Stimulated activated naive CD4-positive, alpha-beta T cell treated with Interleukin-2 at 50 U/mL for 16 hours (primary cell): Measurements from ENCODE around the gene CPN1.
"Not testable (repeated sequence)": the region's sequence is repeated elsewhere in the genome, so short reads cannot be mapped to it uniquely, and the experiment has no call there.

Experiments used
- DNase-seq: peaks from one replicate; lab custom pipeline; 2025; lab: John Stamatoyannopoulos, UW

CPN1 gene

DNA sequence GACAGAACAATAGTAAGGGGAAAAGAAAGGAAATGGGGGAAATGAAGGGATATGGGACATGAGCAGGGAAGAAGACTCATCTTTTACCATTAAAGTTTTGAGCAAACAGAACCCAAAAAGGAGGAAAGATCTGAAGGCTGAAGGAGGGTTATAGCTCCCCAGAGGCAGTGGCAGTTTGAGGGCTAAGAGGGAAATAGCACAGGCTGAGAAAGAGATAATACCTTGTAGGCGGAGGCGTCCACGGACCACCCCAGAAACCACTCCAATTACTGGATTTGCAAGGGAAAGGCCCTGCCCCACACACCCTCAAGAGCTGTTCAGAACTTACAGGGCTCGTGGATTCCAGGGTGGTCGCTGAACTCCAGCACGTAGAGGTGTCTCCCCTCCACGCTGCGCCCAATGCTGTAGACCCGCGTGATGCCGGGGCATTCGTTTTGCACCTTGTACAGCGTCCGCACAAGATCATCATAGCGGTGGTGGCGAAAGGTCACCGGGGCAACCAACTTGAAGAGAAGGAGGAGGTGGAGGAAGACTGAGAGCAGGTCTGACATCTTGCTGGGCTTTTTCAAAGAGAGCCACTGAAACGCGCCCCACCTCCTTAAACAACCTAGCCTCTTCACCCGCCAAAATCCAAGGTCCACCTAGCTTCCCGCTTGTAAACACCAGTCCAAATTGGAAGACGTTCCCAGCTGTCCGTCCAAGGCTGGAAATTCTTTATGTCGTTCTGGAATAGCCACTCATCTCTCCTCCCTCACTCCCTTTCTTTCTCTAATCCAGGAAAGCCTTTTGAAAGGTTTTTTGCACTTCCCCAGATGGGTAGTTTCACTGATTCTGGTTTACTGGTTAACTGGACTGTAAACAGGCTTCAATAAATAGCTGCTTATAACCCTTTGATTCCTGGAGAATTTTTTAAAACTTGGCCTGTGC, at the start of gene CPN1:
CPN1 (minus strand) TSS at position 795 of the 927 bp plus-strand sequence; CDS start at position 551, 244 bp downstream.
- DNase-seq: no peak

DNA sequence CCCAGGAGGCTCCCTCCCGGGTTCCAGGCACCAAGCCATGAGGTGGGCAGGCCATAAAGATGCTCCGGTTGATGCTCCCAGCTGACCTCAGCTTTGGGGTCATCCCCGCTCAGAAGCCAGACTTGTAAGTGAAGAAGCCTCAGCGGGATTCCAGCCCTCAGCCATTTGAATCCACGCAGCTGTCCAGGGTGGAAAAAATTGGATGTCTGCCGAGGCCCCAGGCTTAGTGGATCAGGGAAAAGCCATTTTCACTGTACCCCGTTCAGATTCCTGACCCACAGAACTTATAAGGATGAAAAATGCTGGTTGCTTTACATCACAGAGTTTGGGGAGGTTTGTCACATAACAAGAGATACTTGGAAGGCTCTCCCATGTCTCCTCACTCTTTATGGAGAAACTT, 49.2 kb upstream of the CPN1 start:
- DNase-seq: no peak

DNA sequence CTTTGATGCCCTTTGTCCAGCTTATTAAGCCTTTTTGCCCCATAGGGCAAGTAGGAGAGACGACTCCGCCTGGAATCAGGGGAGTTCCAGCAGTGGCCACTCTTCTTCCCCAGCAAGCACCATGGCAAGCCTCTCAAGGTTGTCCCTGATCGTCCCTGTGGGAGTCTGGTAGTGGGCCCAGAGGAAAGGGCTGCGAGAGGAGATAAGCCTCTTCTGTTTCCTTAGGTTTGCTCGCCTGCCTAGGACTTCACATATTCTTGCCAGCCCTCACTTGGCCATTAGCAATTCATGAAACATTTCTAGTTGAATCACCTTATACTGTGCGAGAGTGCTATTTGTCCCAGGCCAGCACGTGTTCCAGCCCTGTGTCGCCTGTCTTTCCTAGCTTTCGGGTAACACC, 47.8 kb upstream of the CPN1 start:
- DNase-seq: no peak

DNA sequence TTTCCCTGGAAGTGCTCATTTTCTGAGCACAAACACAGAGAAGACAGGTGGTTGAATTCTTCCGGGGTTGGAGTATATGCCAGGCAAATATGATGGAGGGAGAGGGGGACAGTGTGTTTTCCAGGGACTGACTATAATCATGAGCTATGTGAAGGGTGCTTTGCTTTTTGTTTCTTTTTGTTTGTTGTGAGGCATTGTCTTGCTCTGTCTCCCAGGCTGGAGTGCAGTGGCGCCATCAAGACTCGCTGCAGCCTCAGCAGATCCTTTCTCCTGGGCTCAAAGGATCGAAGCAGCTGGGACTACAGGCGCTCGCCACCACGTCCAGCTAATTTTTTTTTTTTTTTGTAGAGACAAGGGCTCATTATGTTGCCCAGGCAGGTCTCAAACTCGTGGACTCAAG, 47.3 kb upstream of the CPN1 start:
- no peak for DNase-seq

DNA sequence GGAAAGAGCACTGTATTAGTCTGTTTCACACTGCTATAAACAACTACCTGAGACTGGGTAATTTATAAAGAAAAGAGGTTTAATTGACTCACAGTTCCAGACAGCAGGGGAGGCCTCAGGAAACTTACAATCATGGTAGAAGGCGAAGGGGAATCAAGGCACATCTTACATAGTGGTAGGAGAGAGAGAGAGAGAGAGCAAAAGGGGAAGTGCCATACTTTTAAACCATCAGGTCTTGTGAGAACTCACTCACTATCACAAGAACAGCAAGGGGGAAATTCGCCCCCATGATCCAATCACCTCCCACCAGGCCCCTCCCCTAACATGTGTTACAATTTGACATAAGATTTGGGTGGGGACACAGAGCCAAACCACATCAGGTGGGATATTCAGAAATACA, 43.7 kb upstream of the CPN1 start:
- not testable (repeated sequence) for DNase-seq

DNA sequence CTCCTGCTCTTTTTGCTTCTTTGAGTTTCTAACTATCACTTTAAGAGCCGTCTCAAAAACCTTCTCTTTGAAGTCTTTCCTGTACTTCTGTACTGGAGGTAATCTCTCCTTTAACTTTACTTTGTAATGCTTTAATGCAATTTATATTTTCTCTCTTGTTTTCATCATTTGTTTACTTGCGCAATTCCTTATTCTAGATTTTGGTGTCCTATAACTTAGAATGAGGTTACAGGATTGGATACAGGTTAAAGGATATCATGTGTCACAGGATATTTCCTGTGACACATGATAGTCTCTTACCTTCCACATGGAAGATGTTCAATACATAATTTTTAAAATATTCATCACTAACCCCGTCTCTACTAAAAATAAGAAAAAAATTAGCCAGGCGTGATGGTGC, 42.4 kb upstream of the CPN1 start:
- no peak for DNase-seq

DNA sequence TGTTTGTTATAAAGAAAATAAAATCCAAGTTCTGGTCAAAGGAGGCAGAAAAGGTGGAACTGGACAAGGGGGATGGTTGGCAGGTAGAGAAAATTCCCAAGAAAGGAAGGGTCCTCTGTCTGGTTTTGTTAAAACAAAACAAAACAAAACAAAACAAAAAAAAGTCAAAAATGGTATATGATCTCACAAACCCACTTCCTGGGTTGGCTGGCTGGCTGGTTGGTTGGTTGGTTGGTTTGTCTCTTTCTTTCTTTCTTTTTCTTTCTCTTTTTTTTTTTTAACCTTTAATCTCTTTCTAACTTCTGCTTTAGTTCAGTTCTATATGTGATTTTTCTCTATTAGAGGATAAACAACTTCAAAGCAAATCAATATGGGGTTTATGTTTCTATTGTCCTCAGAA, 41.1 kb upstream of the CPN1 start:
- DNase-seq: no peak

DNA sequence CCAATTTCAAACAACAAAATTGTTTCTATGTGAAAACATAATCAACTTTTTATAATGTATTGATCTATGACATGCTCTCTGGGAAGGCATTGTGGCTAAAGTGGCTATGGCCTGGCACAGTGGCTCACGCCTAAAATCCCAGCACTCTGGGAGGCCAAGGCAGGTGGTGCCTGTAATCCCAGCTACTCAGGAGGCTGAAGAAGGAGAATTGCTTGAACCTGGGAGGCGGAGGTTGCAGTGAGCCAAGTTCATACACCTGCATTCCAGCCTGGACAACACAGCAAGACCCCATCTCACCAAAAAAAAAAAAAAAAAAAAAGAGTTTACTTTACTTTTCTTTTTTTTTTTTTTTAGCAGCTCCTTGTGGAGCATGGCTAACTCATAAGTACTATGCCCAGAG, 38.9 kb upstream of the CPN1 start:
- DNase-seq: no peak

DNA sequence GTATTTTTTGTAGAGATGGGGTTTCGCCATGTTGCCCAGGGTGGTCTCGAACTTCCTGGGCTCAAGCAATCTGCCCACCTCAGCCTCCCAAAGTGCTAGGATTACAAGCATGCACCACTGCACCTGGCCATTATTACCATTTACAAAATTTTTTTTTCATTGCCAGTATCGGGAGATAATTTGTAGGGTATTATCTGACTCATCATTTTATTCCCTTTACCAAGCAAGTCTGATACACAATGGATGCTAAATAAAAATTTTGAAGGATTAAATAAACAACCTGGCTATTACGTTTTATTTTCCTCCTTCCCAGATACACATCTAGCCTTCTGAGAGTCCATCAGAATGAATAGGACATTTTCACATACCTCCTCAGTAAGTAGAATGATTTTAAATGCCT, 38.1 kb upstream of the CPN1 start:
- no peak for DNase-seq

DNA sequence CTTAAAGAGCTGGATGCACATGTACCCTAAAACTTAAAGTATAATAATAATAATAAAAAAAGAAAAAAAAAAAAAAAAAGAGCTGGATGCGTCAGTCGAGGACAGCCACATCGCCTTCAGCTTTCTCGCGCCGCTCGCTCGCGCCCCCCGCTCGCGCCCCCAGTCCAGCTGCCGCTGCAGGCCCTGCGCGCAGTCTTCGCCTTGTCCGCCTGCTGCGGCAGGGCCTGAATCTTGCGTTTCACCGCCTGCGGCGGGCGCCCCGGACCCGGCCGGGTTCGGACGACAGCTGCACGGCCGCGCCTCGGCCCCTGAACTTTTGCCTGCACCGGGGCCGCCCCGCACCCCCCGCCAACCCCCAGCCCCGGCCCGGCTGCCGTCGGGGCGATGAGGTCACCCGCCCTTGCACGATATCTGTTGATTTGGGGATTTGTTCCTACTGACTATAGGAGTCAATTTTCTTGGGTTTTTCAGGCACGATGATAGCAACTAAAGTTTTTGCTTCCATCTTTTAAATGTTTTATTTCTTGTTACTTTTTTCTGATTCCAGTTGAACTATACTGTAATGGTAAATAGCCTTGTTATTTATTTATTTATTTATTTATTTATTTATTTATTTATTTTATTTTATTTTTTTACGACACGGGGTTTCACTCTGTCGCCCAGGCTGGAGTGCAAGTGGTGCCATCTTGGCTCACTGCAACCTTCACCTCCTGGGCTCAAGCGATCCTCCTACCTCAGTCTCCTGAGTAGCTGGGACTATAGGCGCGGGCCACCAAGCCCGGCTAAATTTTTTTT, 33.5 kb upstream of the CPN1 start:
- no peak for DNase-seq

DNA sequence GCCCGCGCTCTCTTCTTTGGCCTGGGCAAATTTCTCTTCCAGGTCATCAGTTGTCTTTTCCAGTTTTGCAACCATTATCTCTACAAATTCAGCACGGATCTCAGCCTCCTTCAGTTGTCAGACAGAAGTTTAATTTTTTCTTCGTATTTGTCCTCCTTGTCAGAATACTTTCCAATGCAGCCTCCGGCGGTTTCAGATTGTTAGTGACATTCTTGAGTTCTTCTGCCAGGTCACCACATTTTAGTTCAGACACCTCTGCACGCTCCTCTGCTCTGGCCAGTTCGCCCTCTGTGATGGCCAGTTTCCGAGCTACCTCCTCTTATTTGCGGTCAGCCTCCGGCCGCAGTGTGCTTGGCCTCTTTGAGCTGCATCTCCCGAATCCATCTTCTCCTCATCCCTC, 32.8 kb upstream of the CPN1 start:
- DNase-seq: no peak

DNA sequence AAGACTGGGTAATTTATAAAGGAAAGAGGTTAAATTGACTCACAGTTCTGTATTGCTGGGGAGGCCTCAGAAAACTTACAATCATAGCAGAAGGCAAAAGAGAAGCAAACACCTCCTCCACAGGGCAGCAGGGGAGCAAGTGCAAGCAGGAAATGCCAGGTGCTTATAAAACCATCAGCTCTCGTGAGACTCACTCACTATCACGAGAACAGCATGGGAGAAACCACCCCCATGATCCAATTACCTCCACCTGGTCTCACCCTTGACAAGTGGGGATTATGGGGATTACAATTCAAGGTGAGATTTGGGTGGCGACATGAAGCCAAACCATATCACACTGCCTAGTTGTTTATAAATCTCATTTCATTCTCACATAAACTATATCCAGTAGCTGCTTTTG, 28.0 kb upstream of the CPN1 start:
- DNase-seq: no peak

DNA sequence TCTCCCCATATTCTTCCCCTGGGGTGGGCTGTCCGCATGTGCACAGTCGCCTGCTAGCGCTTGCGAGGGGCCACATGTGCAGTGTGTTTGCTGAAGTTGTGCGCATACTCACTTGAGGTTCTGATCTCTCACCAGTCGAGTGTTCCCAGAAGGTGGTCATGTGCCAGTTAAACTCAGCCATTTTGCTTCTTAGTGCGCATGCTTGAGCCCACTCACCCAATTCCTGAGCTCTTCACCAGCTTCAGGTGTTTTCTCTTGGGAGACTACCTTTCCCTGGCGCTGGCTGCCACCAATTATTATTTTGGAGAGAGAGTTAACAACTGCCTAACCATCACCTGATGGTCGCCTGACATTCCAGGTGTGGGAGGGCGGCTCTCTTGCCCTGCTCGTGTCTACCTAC, 25.2 kb upstream of the CPN1 start:
- no peak for DNase-seq

DNA sequence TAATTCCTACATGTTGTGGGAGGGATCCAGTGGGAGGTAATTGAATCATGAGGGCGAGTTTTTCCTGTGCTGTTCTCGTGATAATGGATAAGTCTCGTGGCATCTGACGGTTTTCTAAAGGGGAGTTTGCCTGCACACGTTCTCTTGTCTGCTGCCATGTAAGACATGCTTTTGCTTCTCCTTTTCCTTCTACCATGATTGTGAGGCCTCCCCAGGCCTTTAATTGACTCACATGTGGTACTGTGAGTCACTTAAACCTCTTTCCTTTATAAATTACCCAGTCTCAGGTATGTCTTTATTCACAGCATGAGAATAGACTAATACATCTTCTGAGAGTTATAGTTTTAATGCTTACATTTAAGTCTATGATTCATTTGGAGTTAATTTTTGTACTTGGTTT, 22.6 kb upstream of the CPN1 start:
- no peak for DNase-seq

DNA sequence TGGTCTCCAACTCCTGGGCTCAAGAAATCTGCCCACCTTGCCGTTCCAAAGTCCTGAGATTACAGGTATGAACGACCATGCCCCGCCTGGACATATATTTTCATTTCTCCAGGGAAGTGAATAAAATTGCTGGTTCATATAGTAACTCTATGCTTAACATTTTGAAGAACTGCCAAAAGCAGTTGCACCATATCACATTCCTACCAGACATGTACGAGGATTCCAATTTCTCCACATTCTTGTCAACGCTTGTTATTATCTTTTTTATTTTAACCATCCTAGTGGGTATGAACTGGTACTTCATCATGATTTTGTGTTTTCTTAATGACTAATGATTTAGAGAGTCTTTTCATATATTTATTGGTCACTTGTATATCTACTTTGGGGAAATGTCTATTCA, 21.9 kb upstream of the CPN1 start:
- no peak for DNase-seq

DNA sequence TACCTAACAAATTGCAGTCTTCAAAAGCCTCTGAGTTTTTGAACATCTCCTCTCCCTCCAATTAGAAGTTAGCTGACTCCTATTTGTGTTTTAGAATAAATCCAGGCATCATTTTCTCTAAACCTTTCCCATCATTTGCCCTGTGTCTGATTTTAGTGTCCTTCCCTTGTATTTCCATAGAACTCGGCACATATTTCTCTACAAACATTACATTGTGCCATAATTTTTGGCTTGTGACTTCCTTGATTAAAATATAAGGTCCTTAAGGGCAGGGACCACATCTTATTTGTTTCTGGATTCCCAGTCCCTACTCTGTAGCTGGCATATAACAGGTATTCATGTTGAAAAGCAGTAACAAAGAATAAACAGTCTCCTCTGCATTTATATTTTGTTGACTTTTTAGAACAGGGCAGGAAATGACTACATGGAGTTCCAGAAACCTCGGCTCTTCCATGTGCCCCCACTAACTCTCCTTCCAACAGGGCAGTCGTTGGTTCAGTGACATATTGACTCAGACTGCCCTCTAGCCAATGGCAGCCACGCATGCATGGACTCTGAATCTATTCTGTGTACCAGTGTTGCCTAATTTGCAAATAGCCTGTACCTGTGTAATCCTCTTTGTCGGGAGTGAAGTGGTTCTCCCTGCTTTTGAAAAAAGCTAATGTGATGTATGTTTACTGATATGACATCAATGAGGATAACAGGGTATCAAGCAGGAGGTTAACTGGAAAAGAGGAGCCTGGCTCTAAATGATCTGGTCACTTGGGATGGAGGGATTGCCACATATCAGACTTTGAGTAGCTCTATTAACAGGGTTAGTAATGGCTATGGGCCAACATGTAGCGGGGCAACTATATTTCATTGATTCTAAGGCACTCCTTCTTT, 19.8 kb upstream of the CPN1 start:
- DNase-seq: no peak

DNA sequence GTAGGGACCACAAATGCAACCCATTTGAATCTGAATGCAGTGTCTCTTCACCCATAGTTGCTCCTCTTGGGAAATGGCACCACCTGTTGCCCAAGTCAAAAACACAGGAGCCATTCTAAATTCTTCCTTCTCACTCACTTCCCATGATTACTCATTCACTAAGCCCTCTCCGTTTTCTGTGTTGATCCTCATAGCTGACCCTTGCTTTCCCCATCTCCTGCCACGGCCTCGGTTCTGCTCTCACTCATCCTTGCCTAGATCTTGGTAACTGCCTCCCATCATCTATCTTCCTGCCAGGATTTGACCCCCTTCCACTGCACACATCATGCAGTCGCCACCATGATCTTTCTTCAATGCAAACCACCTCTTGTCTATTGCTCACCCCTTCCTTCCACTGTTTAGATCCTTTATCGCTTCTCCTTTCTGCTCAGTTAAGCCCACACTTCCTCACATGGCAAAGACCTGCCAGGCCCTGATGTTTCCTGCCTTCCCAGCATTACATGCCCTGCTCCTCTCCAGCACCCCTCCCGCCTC, 19.0 kb upstream of the CPN1 start:
- DNase-seq: no peak

DNA sequence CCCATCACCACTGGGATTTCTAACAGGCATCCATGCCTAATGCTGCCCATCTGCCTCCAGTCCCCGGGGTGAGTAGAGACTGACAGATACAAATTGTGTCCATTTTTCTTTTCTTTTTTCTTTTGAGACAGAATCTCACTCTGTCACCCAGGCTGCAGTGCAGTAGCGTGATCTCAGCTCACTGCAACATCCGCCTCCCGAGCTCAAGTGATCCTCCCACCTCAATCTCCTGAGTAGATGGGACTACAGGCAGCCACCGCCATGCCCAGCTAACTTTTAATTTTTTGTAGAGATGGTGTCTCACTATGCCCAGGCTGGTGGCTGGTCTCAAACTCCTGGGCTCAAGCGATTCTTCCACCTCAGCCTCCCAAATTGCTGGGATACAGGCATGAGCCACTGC, 7.6 kb upstream of the CPN1 start:
- no peak for DNase-seq

DNA sequence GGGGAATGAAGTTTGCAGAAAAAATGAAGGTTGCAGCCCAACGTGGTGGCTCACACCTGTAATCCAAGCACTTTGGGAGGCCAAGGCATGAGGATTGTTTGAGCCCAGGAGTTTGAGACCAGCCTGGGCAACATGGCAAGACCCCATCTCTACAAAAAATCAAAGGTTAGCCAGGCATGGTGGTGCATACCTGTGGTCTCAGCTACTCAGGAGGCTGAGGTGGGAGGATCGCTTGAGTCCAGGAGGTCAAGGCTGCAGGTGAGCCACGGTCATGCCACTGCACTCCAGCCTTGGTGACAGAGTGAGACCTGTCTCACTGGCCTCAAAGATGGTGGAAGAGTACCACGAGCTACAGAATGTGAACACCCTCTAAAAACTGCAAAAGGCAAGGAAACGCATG, 5.0 kb upstream of the CPN1 start:
- DNase-seq: not testable (repeated sequence)

DNA sequence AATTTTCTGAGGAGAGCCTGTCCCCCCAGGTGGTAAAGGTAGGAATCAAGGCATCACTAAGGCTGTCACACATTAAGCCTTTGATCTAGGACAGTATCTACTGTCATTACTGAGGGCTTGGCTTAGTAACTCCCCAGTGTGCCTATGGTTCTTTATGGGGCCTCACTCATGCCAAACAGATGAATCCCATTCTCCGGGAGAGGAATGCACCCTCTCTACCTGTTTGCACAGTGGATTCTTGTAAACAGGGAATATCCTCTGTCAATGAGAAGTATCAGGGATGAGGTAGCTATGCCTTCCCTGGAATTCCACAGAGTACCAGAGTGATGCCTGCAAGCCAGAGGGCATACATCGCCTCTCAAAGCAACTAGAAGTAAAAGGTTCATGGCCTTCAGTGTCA, 3.9 kb upstream of the CPN1 start:
- no peak for DNase-seq

DNA sequence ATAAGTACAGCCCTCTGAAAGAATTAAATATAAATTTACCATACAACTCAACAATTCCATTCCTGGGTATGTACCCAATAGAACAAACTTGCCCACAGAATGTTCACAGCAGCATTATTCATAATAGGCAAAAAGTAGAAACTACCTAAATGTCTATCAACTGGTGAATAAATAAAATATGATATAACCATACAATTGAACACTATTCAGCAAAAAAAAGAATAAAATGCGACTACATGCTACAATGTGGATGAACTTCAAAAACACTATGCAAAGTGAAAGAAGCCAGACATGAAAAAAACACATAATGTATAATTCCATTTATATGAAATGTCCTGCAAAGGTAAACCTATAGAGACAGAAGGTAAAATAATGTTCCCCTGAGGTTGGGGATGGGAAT, 2.0 kb upstream of the CPN1 start:
- DNase-seq: no peak

DNA sequence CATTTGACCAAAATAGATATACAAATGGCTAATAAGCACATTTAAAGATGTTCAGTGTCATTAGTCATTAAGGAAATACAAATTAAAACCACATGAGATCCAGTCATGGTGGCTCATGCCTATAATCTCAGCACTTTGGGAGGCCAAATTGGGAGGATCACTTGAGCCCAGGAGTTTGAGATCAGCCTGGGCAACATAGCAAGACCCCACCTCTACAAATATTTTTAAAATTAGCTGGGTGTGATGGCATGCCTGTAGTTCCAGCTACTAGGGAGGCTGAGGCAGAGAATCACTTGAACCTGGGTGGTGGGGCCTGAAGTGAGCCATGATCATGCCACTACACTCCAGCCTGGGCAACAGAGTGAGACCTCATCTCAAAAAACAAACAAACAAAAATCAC, 607 bp upstream of the CPN1 start:
- not testable (repeated sequence) for DNase-seq
